GM23248 (cell line): ENCODE measurements around the gene CCN6.

Experiments used
- EZH2 ChIP-seq: fragments of 200-600 bp; sonication (generic); IDR thresholded peaks from 2 replicates; pipeline ENCODE4 v1.6.1; 2018; ENCODE audit warnings: antibody characterized with exemption, mild to moderate bottlenecking; ENCODE audit not compliant: insufficient read depth, poor library complexity, severe bottlenecking
- EZH2phosphoT487 ChIP-seq: fragments of 200-600 bp; sonication (generic); IDR thresholded peaks from 2 replicates; pipeline ENCODE4 v1.6.1; 2018; ENCODE audit warnings: antibody characterized with exemption, moderate library complexity, mild to moderate bottlenecking, low read depth; ENCODE audit not compliant: insufficient read depth

DNA sequence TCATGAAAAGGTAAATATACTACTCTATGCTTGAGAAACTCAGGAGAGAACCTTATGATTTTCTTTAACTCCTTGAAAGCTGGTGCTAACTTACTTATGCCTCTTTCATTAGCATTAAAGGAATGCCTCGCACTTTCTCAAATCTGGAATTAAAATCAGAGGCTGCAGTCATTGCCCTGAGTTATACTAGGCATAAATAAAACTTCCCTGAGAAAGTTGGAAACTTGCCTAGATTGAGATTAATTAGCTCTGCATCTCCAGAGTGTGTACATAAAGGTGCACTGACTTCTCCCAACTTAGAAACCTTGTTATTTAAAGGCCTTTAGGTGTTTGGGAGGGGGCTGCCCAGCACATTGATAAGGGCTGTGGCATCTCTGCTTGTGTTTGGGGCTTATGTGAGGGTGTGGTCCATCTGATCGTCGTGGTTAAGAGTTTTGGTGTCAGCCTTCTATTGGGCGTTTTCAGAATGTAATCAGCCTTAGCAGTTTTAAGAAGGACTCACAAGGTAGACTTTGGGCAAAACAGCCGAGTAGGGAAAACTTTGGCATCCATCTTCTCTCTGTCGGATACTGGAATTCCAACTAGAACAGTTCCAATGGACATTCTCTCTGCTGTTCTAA lies 32.1 kb upstream of the CCN6 start:
- TF ChIP-seq EZH2 (no peak), EZH2phosphoT487 (no peak)
